Spleen (tissue), 7 donors: ENCODE results near the gene DNAL4.

Experiments used
- CTCF ChIP-seq, 11 experiments: fragments of 200-600 bp in 7 of 11; fragments of 450-650 bp in 4 of 11; sonication (generic) in 4 of 11; IDR thresholded peaks in 8 of 11; conservative IDR thresholded peaks in 3 of 11; 1 replicate in 7 of 11; 2 replicates in 4 of 11; pipeline versions ENCODE4 v1.4.0 to v1.8.0; 2016 to 2021; ENCODE audit warnings: antibody characterized with exemption in 11 of 11, inconsistent platforms in 4 of 11, mild to moderate bottlenecking in 1 of 11
- POLR2A ChIP-seq, 3 donors: fragments of 450-650 bp; IDR thresholded peaks; one replicate each; pipeline ENCODE4 v1.5.1; 2017; ENCODE audit warnings: antibody characterized with exemption in 3 of 3, mild to moderate bottlenecking in 1 of 3
- donor health status: DM: no; HTN: no; CAD: no; lungs with moderate emphysema.
- donor health status: DM: no; HTN: no; CAD: no.
- donor health status: DM: no; HTN: no; CAD: no.

GRCh38 chr22:38753948-38754750 lies 39.8 kb downstream of the DNAL4 start:
- TF ChIP-seq POLR2A (IDR thresholded peaks at IDR 0.05) (no peak), CTCF (IDR thresholded peaks at IDR 0.05 in 8 of 11, conservative IDR thresholded peaks at IDR 0.05 in 3 of 11) (no peak)
